ENCODE data around the gene EDC4.
A peak's percentile ranks its signal among the peaks of the same experiment; 100 is the strongest.
"Not testable (repeated sequence)": the region's sequence is repeated elsewhere in the genome, so short reads cannot be mapped to it uniquely, and the experiment has no call there.

EDC4 gene

GRCh38 chr16:67914758-67915495, 42.1 kb downstream of the EDC4 start:
- no peak for DNase-seq (ENCODE audit: low read depth)

DNA sequence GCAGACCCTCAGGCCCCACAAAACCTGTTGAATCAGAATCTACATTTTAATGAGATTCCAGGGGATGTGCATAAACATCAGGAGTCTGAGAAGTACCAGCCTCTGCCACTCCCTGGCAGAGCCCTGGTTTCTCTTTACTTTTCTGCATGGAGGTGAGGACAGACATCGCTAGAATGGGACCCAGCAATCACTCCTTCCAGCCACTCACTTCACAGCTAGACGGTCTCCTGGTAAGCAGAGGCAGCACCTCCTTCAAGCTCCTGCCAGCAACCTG, 42.6 kb downstream of the EDC4 start:
- DNase-seq (ENCODE audit: low read depth) = not testable (repeated sequence)

- DNase-seq (ENCODE audit: low read depth) = no peak
These were observed 43.2 kb downstream of the EDC4 start for GRCh38 chr16:67915831-67916723.

DNA sequence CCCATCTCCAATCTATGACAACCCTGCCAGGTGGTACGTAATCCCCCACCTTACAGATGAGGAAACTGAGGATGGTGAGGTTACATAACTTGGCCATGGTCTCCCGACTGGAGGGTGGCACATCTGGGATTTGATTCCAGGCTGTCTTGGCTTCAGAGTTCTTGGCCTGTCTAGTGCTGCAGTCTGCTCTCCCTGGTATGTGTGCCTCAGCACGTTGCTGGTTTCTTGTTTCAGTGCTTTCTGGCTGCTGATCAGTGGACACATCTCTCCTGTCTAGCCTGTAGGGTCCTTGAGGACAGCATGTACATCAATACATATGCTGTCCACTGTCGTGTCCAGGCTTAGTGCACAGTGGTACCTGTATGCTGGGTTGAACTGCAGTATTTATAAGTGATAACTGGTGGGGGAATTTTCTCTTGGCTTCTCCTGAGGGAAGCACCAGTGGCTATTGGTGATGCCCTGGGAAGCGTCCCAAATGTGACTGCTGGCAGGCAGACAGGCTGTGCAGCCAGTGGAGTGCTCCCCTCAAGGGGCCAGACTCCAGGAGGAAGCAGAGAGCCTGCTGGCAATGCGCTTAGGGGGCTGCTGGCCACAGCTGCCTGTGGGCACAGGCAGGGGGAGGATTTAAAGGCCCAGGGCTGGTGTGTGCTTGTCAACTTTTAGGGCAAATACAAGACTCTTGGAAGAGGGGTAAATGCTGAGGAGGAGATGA, 44.4 kb downstream of the EDC4 start:
- no peak for DNase-seq (ENCODE audit: low read depth)

DNA sequence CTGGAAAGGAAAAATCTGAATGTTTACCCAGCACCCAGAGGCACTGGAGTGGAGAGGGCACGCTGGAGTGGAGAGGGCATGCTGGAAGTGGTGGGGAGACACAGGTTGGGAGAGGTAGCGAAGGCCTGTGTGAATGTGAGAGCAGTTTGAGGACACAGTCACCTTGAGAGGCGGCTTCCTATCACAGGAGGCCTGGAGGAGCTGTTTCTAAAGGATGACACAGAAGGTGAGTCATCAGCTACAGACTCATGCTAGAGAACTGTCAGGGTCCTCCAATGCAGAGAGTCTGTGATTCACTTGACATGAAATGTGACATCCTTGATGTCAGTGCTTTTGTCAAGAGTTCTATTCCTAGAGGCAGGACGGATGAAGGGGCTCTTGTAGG, 45.0 kb downstream of the EDC4 start:
- peak; percentile 87 for DNase-seq (ENCODE audit: low read depth)

- no peak for DNase-seq (ENCODE audit: low read depth)
These were observed 46.9 kb downstream of the EDC4 start for GRCh38 chr16:67919622-67920221.

DNA sequence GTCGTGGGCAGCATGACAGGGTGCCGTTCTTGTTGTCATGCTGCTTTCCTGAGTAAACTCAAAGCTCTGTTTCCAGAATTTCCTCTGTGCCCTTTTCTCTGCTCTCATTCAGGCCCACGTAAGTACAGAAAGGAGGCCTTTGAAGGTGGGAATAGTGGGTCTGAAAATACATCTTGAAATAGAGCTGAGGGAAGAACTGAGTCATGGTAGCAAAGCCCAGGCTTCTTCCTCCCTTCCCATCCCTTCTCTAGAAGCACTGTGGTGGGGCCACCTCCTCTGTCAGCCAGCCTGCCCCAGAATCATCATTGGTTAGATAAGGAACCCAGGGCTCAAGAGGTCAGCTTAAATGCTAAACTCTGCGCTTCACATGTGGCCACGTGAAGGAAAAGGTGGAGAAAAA, 49.4 kb downstream of the EDC4 start:
- DNase-seq (ENCODE audit: low read depth) = no peak

DNA sequence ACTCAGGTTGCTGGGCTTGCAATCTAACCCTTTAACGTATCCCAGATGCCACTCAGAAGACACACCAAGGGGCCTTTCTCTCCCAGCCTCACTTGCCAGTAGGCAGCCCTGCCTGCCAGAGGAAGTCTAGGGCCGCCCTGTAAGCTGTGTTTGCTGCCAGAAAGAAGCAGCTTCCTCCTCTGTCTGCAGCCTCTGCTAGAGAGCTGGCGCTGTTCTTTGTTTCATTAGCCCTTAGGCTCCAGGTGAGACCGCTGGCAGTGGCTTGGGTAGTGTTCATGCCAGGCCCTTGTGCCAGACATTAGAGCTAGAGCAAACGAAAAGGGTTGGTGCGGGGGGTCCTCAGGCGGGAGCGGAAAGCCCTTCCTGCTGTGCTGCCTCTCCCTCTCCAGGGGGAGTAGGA, 49.9 kb downstream of the EDC4 start:
- DNase-seq (ENCODE audit: low read depth) = no peak

- DNase-seq (ENCODE audit: low read depth) = no peak
These were observed 50.7 kb downstream of the EDC4 start for GRCh38 chr16:67923414-67924116.

- DNase-seq (ENCODE audit: low read depth) = no peak
These were observed 51.5 kb downstream of the EDC4 start for GRCh38 chr16:67924140-67924906.

- DNase-seq (ENCODE audit: low read depth) = no peak
These were observed 53.4 kb downstream of the EDC4 start for GRCh38 chr16:67926181-67926750.

- no peak for DNase-seq (ENCODE audit: low read depth)
These were observed 54.5 kb downstream of the EDC4 start for GRCh38 chr16:67927131-67927941.

GRCh38 chr16:67928147-67928546, 55.3 kb downstream of the EDC4 start:
- DNase-seq (ENCODE audit: low read depth) = no peak

GRCh38 chr16:67928561-67929364, 55.9 kb downstream of the EDC4 start:
- no peak for DNase-seq (ENCODE audit: low read depth)

GRCh38 chr16:67930191-67930590, 57.3 kb downstream of the EDC4 start:
- DNase-seq (ENCODE audit: low read depth) = no peak

GRCh38 chr16:67930678-67931211, 57.9 kb downstream of the EDC4 start:
- no peak for DNase-seq (ENCODE audit: low read depth)

All from HS-5 (cell line).